Measurements from ENCODE around the gene ANO9. TPM values are rescaled to one million over a fixed set of nuclear protein-coding genes. Genes with fewer than 3 reads are reported as not detected.

ANO9 gene
- total RNA-seq, 2 donors from 2014 or later: 121 to 129 TPM

DNA sequence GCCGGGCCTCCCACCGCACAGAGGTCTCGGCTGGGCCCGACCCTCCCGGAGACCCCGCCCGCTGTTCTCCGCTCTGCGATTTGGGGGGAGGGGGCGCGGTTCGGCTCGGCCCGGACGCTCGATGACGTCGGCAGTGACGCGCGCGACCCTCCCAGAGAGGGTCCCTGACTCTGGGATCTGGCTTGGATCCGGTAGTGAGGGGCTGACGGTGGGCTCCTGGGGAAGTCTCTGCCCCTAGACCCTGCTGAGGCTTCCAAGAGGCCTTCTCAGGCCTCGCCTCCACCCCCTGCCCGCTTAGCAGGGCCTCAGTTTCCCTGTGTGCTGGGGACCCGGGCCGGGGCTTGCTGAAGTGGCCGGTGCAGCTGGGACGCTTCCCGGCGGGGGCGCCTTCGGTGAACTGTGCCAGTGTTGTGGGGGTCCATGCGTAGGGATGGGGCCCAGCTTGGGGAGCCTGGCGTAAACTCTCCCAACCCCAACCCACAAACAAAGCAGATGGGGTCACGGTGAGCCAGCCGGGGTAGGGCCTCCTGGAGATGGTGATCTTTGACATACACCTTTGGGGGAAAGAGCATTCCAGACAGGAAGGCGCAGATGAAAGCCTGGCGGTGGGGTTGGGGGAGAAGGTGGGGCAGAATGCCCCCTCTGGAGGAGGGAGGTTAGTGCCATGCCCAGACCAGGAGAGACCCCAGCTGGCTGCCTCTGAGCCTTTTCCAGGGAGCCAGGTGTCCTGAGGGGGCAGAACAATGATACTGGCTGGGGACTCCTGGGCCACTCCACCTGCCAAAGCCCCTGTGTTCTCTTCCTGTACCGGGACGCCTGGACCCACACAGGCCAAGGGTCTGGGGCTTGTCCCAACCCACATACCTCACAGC lies 71.5 kb downstream of the ANO9 start:
- Histone ChIP-seq H3K9ac (ENCODE audit: low read depth in 2 of 2, low read length in 2 of 2) (no peak overlapping the region), H3K36me3 (no peaks in the 10 kb centered on the region), H3K9me3 (no peaks in the 10 kb centered on the region), H3K4me1 (no peaks in the 10 kb centered on the region), H3K4me3 (no peak overlapping the region), H3K27ac (no peak overlapping the region), H3K27me3 (peaks cover 22% of the 10 kb centered on the region)
- no peak for TF ChIP-seq CTCF (IDR thresholded peaks at IDR 0.05)
- DNase-seq: no peak
- intact Hi-C loops (cut with DNase I): no loop called here

GRCh38 chr11:369336-370018 lies 72.3 kb downstream of the ANO9 start, which contains the start of gene B4GALNT4:
Gene B4GALNT4 (plus strand): TSS chr11:369499. CDS start chr11:369804, 305 bp downstream.
- TF ChIP-seq CTCF (IDR thresholded peaks at IDR 0.05): no peak
- intact Hi-C loops (cut with DNase I): no loop called here
- H3K4me1 ChIP-seq: no peaks in the 10 kb centered on the region
- no peaks in the 10 kb centered on the region for H3K9me3 ChIP-seq
- no peak for DNase-seq
- H3K9ac ChIP-seq (ENCODE audit: low read depth in 2 of 2, low read length in 2 of 2): no peak within 1 kb of the TSS
- no peaks in the 10 kb centered on the region for H3K36me3 ChIP-seq
- no peak within 1 kb of the TSS for H3K27ac ChIP-seq
- peaks cover 22% of the 10 kb centered on the region for H3K27me3 ChIP-seq
- H3K4me3 ChIP-seq: no peak within 1 kb of the TSS

- Histone ChIP-seq H3K4me1 (no peaks in the 10 kb centered on the region), H3K36me3 (no peaks in the 10 kb centered on the region), H3K9me3 (no peaks in the 10 kb centered on the region), H3K27ac (no peak overlapping the region), H3K4me3 (no peak overlapping the region), H3K9ac (ENCODE audit: low read depth in 2 of 2, low read length in 2 of 2) (no peak overlapping the region), H3K27me3 (peaks cover 22% of the 10 kb centered on the region)
- DNase-seq: no peak
- TF ChIP-seq CTCF (IDR thresholded peaks at IDR 0.05): no peak
- intact Hi-C loops (cut with DNase I): no loop called here
These were observed 73.1 kb downstream of the ANO9 start for GRCh38 chr11:368414-369335.

GRCh38 chr11:367956-368413 lies 73.8 kb downstream of the ANO9 start:
- no peak overlapping the region for H3K27ac ChIP-seq
- DNase-seq: no peak
- intact Hi-C loops (cut with DNase I): no loop called here
- no peaks in the 10 kb centered on the region for H3K4me1 ChIP-seq
- no peaks in the 10 kb centered on the region for H3K36me3 ChIP-seq
- H3K9ac ChIP-seq (ENCODE audit: low read depth in 2 of 2, low read length in 2 of 2): no peak overlapping the region
- H3K9me3 ChIP-seq: no peaks in the 10 kb centered on the region
- TF ChIP-seq CTCF (IDR thresholded peaks at IDR 0.05): no peak
- H3K27me3 ChIP-seq: peaks cover 22% of the 10 kb centered on the region
- H3K4me3 ChIP-seq: no peak overlapping the region

Other genes with a start within 250 kb of the ANO9 start
- gene SCGB1C1, start 248.9 kb downstream of the ANO9 start, total RNA-seq: not detected
- 10 to 100 TPM; 51.0 to 62.2 TPM for gene BET1L, start 234.6 kb downstream of the ANO9 start, total RNA-seq
- gene RIC8A, start 234.3 kb downstream of the ANO9 start, total RNA-seq: 100 to 1,000 TPM in 1 of 2 donors, 10 to 100 TPM in 1; 69.3 to 112 TPM
- gene SIRT3, start 205.7 kb downstream of the ANO9 start, total RNA-seq: 10 to 100 TPM; 15.1 to 16.9 TPM
- 100 to 1,000 TPM in 1 of 2 donors, 10 to 100 TPM in 1; 99.0 to 145 TPM for gene PSMD13, start 205.0 kb downstream of the ANO9 start, total RNA-seq
- gene NLRP6, start 163.6 kb downstream of the ANO9 start, total RNA-seq: under 1 TPM; 0.17 to 0.72 TPM
- 10 to 100 TPM; 10.6 to 12.9 TPM for gene PGGHG, start 152.9 kb downstream of the ANO9 start, total RNA-seq
- gene IFITM5, start 142.5 kb downstream of the ANO9 start, total RNA-seq: not detected
- 100 to 1,000 TPM in 1 of 2 donors, 10 to 100 TPM in 1; 74.1 to 115 TPM for gene IFITM2, start 134.2 kb downstream of the ANO9 start, total RNA-seq
- gene IFITM1, start 128.0 kb downstream of the ANO9 start, total RNA-seq: 100 to 1,000 TPM in 1 of 2 donors, 10 to 100 TPM in 1; 63.3 to 101 TPM
- gene IFITM3, start 121.2 kb downstream of the ANO9 start, total RNA-seq: 100 to 1,000 TPM; 132 to 160 TPM
- gene B4GALNT4, start 72.5 kb downstream of the ANO9 start, total RNA-seq: 1 to 10 TPM; 1.6 to 2.0 TPM
- gene PKP3, start 47.8 kb downstream of the ANO9 start, total RNA-seq: 100 to 1,000 TPM; 167 to 247 TPM
- 100 to 1,000 TPM in 1 of 2 donors, 10 to 100 TPM in 1; 91.4 to 177 TPM for gene SIGIRR, start 27.0 kb downstream of the ANO9 start, total RNA-seq
- gene PTDSS2, start 8.3 kb upstream of the ANO9 start, total RNA-seq: 10 to 100 TPM; 20.6 to 27.6 TPM
- 100 to 1,000 TPM; 106 to 140 TPM for gene RNH1, start 65.2 kb upstream of the ANO9 start, total RNA-seq
- gene HRAS, start 93.6 kb upstream of the ANO9 start, total RNA-seq: 10 to 100 TPM; 38.4 to 67.0 TPM
- 1 to 10 TPM; 2.8 to 3.2 TPM for gene LRRC56, start 95.5 kb upstream of the ANO9 start, total RNA-seq
- gene LMNTD2, start 118.7 kb upstream of the ANO9 start, total RNA-seq: 10 to 100 TPM in 1 of 2 donors, 1 to 10 TPM in 1; 9.8 to 13.6 TPM
- gene RASSF7, start 119.0 kb upstream of the ANO9 start, total RNA-seq: 100 to 1,000 TPM; 108 to 139 TPM
- 10 to 100 TPM; 29.4 to 41.9 TPM for gene PHRF1, start 134.5 kb upstream of the ANO9 start, total RNA-seq
- 10 to 100 TPM; 22.1 to 25.6 TPM for gene IRF7, start 173.9 kb upstream of the ANO9 start, total RNA-seq
- gene CDHR5, start 182.9 kb upstream of the ANO9 start, total RNA-seq: 100 to 1,000 TPM; 140 to 310 TPM
- 1 to 10 TPM; 1.1 to 3.2 TPM for gene SCT, start 185.2 kb upstream of the ANO9 start, total RNA-seq
- under 1 TPM; 0.69 to 0.79 TPM for gene DRD4, start 195.3 kb upstream of the ANO9 start, total RNA-seq

All from colonic mucosa (tissue), 4 donors.